OCI-M1 (cell line): ENCODE results near the gene VSIG10L2.

ENCODE experiments used
- DNase-seq: peaks from one replicate; lab custom pipeline; 2025; lab: John Stamatoyannopoulos, UW

VSIG10L2 gene

GRCh38 chr11:125947419-125948277 is 1.8 kb downstream of the VSIG10L2 start:
- no peak for DNase-seq

- no peak for DNase-seq
Measured at GRCh38 chr11:125948278-125949051, 2.6 kb downstream of the VSIG10L2 start.

GRCh38 chr11:125949271-125950177 is 3.7 kb downstream of the VSIG10L2 start:
- no peak for DNase-seq

GRCh38 chr11:125950178-125950490 is 4.3 kb downstream of the VSIG10L2 start:
- no peak for DNase-seq

GRCh38 chr11:125950696-125951651 is 5.1 kb downstream of the VSIG10L2 start:
- DNase-seq, result no peak

- DNase-seq, result no peak
Measured at GRCh38 chr11:125951731-125952130, 5.9 kb downstream of the VSIG10L2 start.

GRCh38 chr11:125952559-125952958 is 6.7 kb downstream of the VSIG10L2 start:
- no peak for DNase-seq

GRCh38 chr11:125952973-125953372 is 7.1 kb downstream of the VSIG10L2 start:
- DNase-seq, result no peak

- DNase-seq, result no peak
Measured at GRCh38 chr11:125953401-125953935, 7.6 kb downstream of the VSIG10L2 start.

GRCh38 chr11:125954123-125954944 is 8.5 kb downstream of the VSIG10L2 start:
- DNase-seq, result no peak

GRCh38 chr11:125954945-125955640 is 9.2 kb downstream of the VSIG10L2 start:
- no peak for DNase-seq

- no peak for DNase-seq
Measured at GRCh38 chr11:125955856-125956255, 10.0 kb downstream of the VSIG10L2 start.

- no peak for DNase-seq
Measured at GRCh38 chr11:125956391-125957134, 10.7 kb downstream of the VSIG10L2 start.

- DNase-seq, result no peak
Measured at GRCh38 chr11:125957618-125958332, 11.9 kb downstream of the VSIG10L2 start.

GRCh38 chr11:125958872-125959400 is 13.1 kb downstream of the VSIG10L2 start:
- no peak for DNase-seq

GRCh38 chr11:125959511-125959910 is 13.7 kb downstream of the VSIG10L2 start:
- no peak for DNase-seq

GRCh38 chr11:125959931-125960330 is 14.1 kb downstream of the VSIG10L2 start:
- DNase-seq, result no peak

GRCh38 chr11:125960771-125961170 is 14.9 kb downstream of the VSIG10L2 start:
- no peak for DNase-seq
